Keratinocyte (primary cell): ENCODE measurements around the gene CARM1. TPM values are rescaled to one million over a fixed set of nuclear protein-coding genes. Genes with fewer than 3 reads are reported as not detected.

Experiments used
- DNase-seq: peaks from one replicate; pipeline ENCODE4 v3.0.0-alpha.2; 2011; ENCODE audit warnings: low read depth, missing footprints, low spot score
- FAIRE-seq: peaks from 2 replicates; lab custom pipeline; 2011; peaks lifted over from hg19 to GRCh38; lab: Jason Lieb, UNC
- H2AFZ ChIP-seq: 2 replicates; pipeline ENCODE4 v1.6.0; 2012; ENCODE audit warnings: low read length, control low read depth, inconsistent platforms; ENCODE audit not compliant: control insufficient read depth
- H3K27ac ChIP-seq: 2 replicates; pipeline ENCODE4 v1.5.1; 2011; ENCODE audit warnings: low read length; ENCODE audit not compliant: control insufficient read depth, insufficient read depth
- H3K27me3 ChIP-seq: 3 replicates; pipeline ENCODE4 v1.6.0; 2011; ENCODE audit warnings: low read length; ENCODE audit not compliant: control insufficient read depth, insufficient read depth; ENCODE audit errors: extremely low read depth
- H3K36me3 ChIP-seq, 2 experiments: 2 replicates in 1 of 2; 3 replicates in 1 of 2; pipeline ENCODE4 v1.5.1; 2011; ENCODE audit warnings: low read length in 2 of 2, mild to moderate bottlenecking in 1 of 2; ENCODE audit not compliant: control insufficient read depth in 2 of 2, insufficient read depth in 2 of 2; ENCODE audit errors: extremely low read depth in 1 of 2
- H3K4me1 ChIP-seq: 3 replicates; pipeline ENCODE4 v1.5.1; 2011; ENCODE audit warnings: low read length; ENCODE audit not compliant: control insufficient read depth, insufficient read depth; ENCODE audit errors: extremely low read depth
- H3K4me2 ChIP-seq: 3 replicates; pipeline ENCODE4 v1.6.0; 2011; ENCODE audit warnings: low read depth, low read length; ENCODE audit not compliant: control insufficient read depth, insufficient read depth; ENCODE audit errors: extremely low read depth
- H3K4me3 ChIP-seq, 3 experiments: fragments of 200-600 bp in 1 of 3; sonication (generic) in 1 of 3; 2 replicates in 2 of 3; 3 replicates in 1 of 3; pipeline ENCODE4 v1.5.1; 2011 to 2016; ENCODE audit warnings: low read length in 3 of 3, mild to moderate bottlenecking in 3 of 3, control low read depth in 2 of 3, inconsistent platforms in 1 of 3, low read depth in 1 of 3, mixed read lengths in 1 of 3, mixed run types in 1 of 3, moderate library complexity in 1 of 3; ENCODE audit not compliant: control insufficient read depth in 2 of 3, insufficient read depth in 2 of 3; ENCODE audit errors: extremely low read depth in 1 of 3
- H3K79me2 ChIP-seq: 2 replicates; pipeline ENCODE4 v1.6.0; 2012; ENCODE audit warnings: low read length; ENCODE audit not compliant: control insufficient read depth, insufficient read depth
- H3K9ac ChIP-seq: 3 replicates; pipeline ENCODE4 v1.6.0; 2011; ENCODE audit warnings: low read length; ENCODE audit not compliant: control insufficient read depth, insufficient read depth; ENCODE audit errors: extremely low read depth
- H3K9me1 ChIP-seq: 3 replicates; pipeline ENCODE4 v1.6.0; 2011; ENCODE audit warnings: low read length; ENCODE audit not compliant: control insufficient read depth, insufficient read depth; ENCODE audit errors: extremely low read depth
- H3K9me3 ChIP-seq: 2 replicates; pipeline ENCODE4 v1.5.1; 2012; ENCODE audit warnings: low read depth, low read length; ENCODE audit not compliant: control insufficient read depth
- H4K20me1 ChIP-seq: 3 replicates; pipeline ENCODE4 v1.6.0; 2011; ENCODE audit warnings: low read length; ENCODE audit not compliant: control insufficient read depth, insufficient read depth; ENCODE audit errors: extremely low read depth
- CTCF ChIP-seq, 3 experiments: IDR thresholded peaks in 1 of 3; conservative IDR thresholded peaks in 1 of 3; optimal IDR thresholded peaks in 1 of 3; 2 replicates in 2 of 3; 3 replicates in 1 of 3; pipeline versions ENCODE3 to v1.5.1; 2011; ENCODE audit warnings: low read length in 3 of 3, mild to moderate bottlenecking in 3 of 3, moderate library complexity in 2 of 3, control low read depth in 1 of 3, inconsistent platforms in 1 of 3; ENCODE audit not compliant: insufficient read depth in 2 of 3; ENCODE audit errors: extremely low read depth in 1 of 3
- EZH2 ChIP-seq: IDR thresholded peaks from one replicate; pipeline ENCODE4 v1.6.1; 2012; ENCODE audit warnings: inconsistent platforms, mild to moderate bottlenecking, low read length, moderate library complexity
- dilution Hi-C: fragments of 300-500 bp; cut with MboI; formaldehyde crosslinking; loops from one replicate; pipeline ENCODE4 v1.7.0; 2020; ENCODE audit warnings: low sequenced_read_pairs; ENCODE audit not compliant: extremely low pct_ligation_motif_present
- polyA plus RNA-seq, 5 experiments: library from polyadenylated mRNA; depleted of rRNA in 3 of 5; stranded (reverse) in 3 of 5; stranded (forward) in 1 of 5; unstranded in 1 of 5; fragments of >200 nt; gene quantifications; 1 replicate in 1 of 5; 2 replicates in 3 of 5; 3 replicates in 1 of 5; pipeline versions ENCODE4 v1.2.1 to v1.2.3, GENCODE V29; 2011 to 2012; ENCODE audit warnings: missing spikeins in 2 of 5, low read depth in 1 of 5, low replicate concordance in 1 of 5

The CARM1 gene
- polyA plus RNA-seq, 1 donor (not counting 4 experiments of a cell fraction or from before 2014, with no cell fraction given), result 22.8 TPM

GRCh38 chr19:10913716-10914340 lies 42.5 kb downstream of the CARM1 start:
- Histone ChIP-seq H3K4me1 (peaks cover 4% of the 10 kb centered on the region), H3K27ac (no peak overlapping the region), H2AFZ (no peak overlapping the region), H3K36me3 (peaks cover 19 to 20% of the 10 kb centered on the region in 2 experiments), H3K9ac (no peak overlapping the region), H3K9me3 (no peaks in the 10 kb centered on the region), H3K27me3 (no peaks in the 10 kb centered on the region), H3K9me1 (no peaks in the 10 kb centered on the region), H3K79me2 (no peaks in the 10 kb centered on the region), H4K20me1 (no peaks in the 10 kb centered on the region), H3K4me3 (no peak overlapping the region), H3K4me2 (no peak overlapping the region)
- dilution Hi-C loops, result no loop called here
- TF ChIP-seq CTCF (optimal IDR thresholded peaks at IDR 0.05 in 1 of 3, IDR thresholded peaks at IDR 0.05 in 1 of 3, conservative IDR thresholded peaks at IDR 0.05 in 1 of 3; ENCODE audit: extremely low read depth in 1 of 3, insufficient read depth in 2 of 3, low read length in 3 of 3) (no peak), EZH2 (no peak)
- DNase-seq, result no peak
- FAIRE-seq, result no peak

GRCh38 chr19:10915130-10916091 lies 44.1 kb downstream of the CARM1 start:
- Histone ChIP-seq H2AFZ (no peak overlapping the region), H3K9me3 (no peaks in the 10 kb centered on the region), H3K9ac (no peak overlapping the region), H3K4me2 (no peak overlapping the region), H3K27ac (no peak overlapping the region), H3K4me1 (peaks cover 4% of the 10 kb centered on the region), H3K9me1 (no peaks in the 10 kb centered on the region), H3K79me2 (no peaks in the 10 kb centered on the region), H3K36me3 (peaks cover 26 to 29% of the 10 kb centered on the region in 2 experiments), H3K4me3 (no peak overlapping the region), H4K20me1 (no peaks in the 10 kb centered on the region), H3K27me3 (no peaks in the 10 kb centered on the region)
- no peak for FAIRE-seq
- dilution Hi-C loops, result no loop called here
- TF ChIP-seq CTCF (optimal IDR thresholded peaks at IDR 0.05 in 1 of 3, IDR thresholded peaks at IDR 0.05 in 1 of 3, conservative IDR thresholded peaks at IDR 0.05 in 1 of 3; ENCODE audit: extremely low read depth in 1 of 3, insufficient read depth in 2 of 3, low read length in 3 of 3) (no peak), EZH2 (no peak)
- no peak for DNase-seq
